EL (cell line): ENCODE results near the gene SPTY2D1.
A peak's percentile ranks its signal among the peaks of the same experiment; 100 is the strongest.
"Not testable (repeated sequence)": the region's sequence is repeated elsewhere in the genome, so short reads cannot be mapped to it uniquely, and the experiment has no call there.

Experiments used
- DNase-seq: peaks from one replicate; pipeline ENCODE4 v3.0.0-alpha.2; 2016

The SPTY2D1 gene

GRCh38 chr11:18634140-18635032 is at the start of gene SPTY2D1:
TSS of gene SPTY2D1 (minus strand) at chr11:18634342. CDS start at chr11:18634257, 85 bp downstream.
- peak; percentile 100 for DNase-seq

- no peak for DNase-seq
These were observed 48.3 kb upstream of the SPTY2D1 start for GRCh38 chr11:18682466-18682865.

GRCh38 chr11:18681949-18682348 is 47.8 kb upstream of the SPTY2D1 start:
- peak; percentile 34 for DNase-seq

GRCh38 chr11:18677560-18677959 is 43.4 kb upstream of the SPTY2D1 start:
- no peak for DNase-seq

- DNase-seq, result no peak
These were observed 42.7 kb upstream of the SPTY2D1 start for GRCh38 chr11:18676803-18677202.

- DNase-seq, result peak; percentile 38
These were observed 38.1 kb upstream of the SPTY2D1 start for GRCh38 chr11:18672209-18672608.

GRCh38 chr11:18671246-18671645 is 37.1 kb upstream of the SPTY2D1 start:
- no peak for DNase-seq

GRCh38 chr11:18669711-18670110 is 35.6 kb upstream of the SPTY2D1 start:
- no peak for DNase-seq

GRCh38 chr11:18669219-18669596 is 35.1 kb upstream of the SPTY2D1 start:
- DNase-seq, result peak; percentile 48

GRCh38 chr11:18668131-18668530 is 34.0 kb upstream of the SPTY2D1 start:
- DNase-seq, result peak; percentile 6

GRCh38 chr11:18665353-18665872 is 31.3 kb upstream of the SPTY2D1 start:
- DNase-seq, result not testable (repeated sequence)

GRCh38 chr11:18657673-18658072 is 23.5 kb upstream of the SPTY2D1 start:
- DNase-seq, result no peak

- peak; percentile 69 for DNase-seq
These were observed 16.9 kb upstream of the SPTY2D1 start for GRCh38 chr11:18650859-18651557.

GRCh38 chr11:18650353-18650752 is 16.2 kb upstream of the SPTY2D1 start:
- DNase-seq, result no peak

- not testable (repeated sequence) for DNase-seq
These were observed 8.9 kb upstream of the SPTY2D1 start for GRCh38 chr11:18643034-18643433.

GRCh38 chr11:18641677-18642076 is 7.5 kb upstream of the SPTY2D1 start:
- DNase-seq, result no peak

- peak; percentile 42 for DNase-seq
These were observed 644 bp downstream of the SPTY2D1 start for GRCh38 chr11:18633256-18634139.

- DNase-seq, result peak; percentile 9
These were observed 1.3 kb downstream of the SPTY2D1 start for GRCh38 chr11:18632841-18633240.

- DNase-seq, result no peak
These were observed 10.0 kb downstream of the SPTY2D1 start for GRCh38 chr11:18624161-18624560.

- no peak for DNase-seq
These were observed 10.4 kb downstream of the SPTY2D1 start for GRCh38 chr11:18623707-18624106.

GRCh38 chr11:18618342-18619025 is 15.7 kb downstream of the SPTY2D1 start:
- DNase-seq, result peak; percentile 5

- DNase-seq, result no peak
These were observed 16.3 kb downstream of the SPTY2D1 start for GRCh38 chr11:18617688-18618341.
